NCI-H526 treated with DMSO at 0.1 percent for 48 hours (cell line): ENCODE measurements around the gene HOOK2.
"Not testable (repeated sequence)": the region's sequence is repeated elsewhere in the genome, so short reads cannot be mapped to it uniquely, and the experiment has no call there.

ENCODE experiments used
- DNase-seq: peaks from one replicate; lab custom pipeline; 2025; lab: John Stamatoyannopoulos, UW

HOOK2 gene, protein sequence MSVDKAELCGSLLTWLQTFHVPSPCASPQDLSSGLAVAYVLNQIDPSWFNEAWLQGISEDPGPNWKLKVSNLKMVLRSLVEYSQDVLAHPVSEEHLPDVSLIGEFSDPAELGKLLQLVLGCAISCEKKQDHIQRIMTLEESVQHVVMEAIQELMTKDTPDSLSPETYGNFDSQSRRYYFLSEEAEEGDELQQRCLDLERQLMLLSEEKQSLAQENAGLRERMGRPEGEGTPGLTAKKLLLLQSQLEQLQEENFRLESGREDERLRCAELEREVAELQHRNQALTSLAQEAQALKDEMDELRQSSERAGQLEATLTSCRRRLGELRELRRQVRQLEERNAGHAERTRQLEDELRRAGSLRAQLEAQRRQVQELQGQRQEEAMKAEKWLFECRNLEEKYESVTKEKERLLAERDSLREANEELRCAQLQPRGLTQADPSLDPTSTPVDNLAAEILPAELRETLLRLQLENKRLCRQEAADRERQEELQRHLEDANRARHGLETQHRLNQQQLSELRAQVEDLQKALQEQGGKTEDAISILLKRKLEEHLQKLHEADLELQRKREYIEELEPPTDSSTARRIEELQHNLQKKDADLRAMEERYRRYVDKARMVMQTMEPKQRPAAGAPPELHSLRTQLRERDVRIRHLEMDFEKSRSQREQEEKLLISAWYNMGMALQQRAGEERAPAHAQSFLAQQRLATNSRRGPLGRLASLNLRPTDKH

DNA sequence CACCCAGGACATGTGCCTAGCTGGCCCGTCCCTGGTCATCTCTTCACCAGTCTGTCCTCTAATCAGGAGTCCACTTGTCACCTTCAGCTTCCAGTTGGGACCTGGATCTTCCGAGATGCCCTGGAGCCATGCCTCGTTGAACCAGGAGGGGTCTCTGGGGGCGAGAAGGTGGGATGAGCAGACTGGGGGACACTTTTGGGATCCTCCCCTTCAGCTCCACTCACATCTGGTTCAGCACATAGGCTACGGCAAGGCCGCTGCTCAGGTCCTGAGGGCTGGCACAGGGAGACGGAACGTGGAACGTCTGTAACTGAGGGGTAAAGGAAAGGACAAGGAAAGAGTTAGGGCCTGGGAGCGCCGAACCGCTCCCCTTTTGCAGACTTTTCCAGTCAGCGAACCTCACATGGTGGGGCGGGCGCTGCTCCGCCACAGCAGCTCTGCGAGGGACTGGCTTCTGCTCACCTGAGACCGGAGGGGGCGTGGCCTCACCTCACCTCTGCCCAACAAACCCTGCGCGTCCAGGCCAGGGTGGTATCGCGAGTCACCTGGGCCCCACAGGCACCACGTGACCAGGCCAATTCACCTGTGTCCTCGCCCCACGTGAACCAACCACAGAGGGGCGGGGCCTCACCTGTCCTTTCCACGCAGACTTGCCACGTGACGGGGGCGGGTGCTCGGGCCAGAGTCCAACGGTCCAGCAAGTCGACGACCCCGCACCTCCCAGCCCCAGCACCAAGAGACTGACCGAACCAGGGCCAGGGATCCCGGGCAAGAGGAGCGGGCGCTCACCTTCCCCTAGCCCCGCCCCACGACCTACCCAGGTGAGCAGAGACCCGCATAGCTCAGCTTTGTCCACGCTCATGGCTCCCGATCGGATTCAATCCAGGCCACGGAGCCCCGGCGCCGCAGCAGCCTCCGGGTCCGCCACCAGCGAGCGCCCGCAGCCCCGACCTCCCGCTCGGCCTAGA is at the start of gene HOOK2:
Gene HOOK2, minus strand, starts transcription at position 965 of the 968 bp plus-strand sequence. Its CDS starts 103 bp downstream, at position 862.
- peak; percentile 83 for DNase-seq

DNA sequence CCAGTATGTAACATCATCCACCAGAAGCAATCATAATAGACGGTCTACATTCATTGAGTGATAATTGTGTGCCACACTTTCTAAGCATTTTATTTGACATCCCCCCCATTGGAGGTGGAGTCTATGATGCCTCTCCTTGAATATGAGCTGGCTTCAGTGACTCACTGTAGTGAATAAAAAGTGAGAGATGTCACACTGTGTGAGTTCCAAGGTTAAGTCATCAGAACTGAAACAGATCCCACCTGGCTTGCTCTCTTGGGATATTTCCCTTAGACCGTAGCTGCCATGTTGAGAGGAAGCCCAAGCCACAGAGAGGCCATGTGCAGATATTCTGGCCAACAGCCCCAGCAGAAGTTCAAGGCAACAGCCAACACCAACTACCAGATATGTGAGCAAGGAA is 46.4 kb upstream of the HOOK2 start:
- no peak for DNase-seq

DNA sequence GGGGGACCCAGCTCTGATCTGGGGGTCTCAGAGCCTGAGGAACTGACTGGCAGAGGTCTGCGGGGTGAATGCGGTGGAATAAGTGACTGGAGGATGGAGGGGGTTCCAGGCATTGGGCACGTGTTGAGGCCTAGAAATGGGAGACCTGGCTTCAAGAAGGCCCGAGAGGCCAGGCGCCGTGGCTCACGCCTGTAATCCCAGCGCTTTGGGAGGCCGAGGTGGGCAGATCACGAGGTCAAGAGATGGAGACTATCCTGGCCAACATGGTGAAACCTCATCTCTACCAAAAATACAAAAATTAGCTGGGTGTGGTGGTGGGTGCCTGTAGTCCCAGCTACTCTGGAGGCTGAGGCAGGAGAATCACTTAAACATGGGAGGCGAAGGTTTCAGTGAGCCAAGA is 42.5 kb upstream of the HOOK2 start:
- not testable (repeated sequence) for DNase-seq

DNA sequence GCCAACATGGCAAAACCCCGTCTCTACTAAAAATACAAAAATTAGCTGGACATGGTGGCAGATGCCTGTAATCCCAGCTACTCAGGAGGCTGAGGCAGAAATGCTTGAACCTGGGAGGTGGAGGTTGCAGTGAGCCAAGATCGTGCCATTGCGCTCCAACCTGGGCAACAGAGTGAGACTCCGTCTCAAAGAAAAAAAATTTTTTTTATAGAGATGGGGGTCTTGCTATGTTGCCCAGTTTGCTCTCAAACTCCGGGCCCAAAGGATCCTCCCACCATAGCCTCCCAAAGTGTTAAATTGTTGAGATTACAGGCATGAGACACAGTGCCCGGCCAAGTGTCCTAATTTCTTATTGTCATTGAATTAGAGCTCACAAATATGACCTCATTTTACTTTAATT is 41.8 kb upstream of the HOOK2 start:
- not testable (repeated sequence) for DNase-seq

DNA sequence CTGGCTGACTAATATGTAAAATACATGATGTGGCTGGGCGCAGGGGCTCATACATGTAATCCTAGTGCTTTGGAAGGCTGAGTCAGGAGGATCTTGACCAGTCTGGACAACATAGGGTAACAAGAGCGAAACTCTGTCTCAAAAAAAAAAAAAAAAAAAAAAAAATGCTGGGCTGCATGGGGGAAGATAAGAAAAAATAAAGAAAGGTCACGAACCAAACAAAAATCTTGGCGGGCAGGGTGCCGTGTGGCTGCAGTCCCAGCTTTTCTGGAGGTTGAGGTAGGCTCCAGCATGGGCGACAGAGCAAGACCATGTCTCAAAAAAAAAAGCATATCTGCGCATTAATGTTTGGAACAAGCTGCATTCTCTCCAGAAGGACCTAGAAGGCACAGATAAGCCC is 39.7 kb upstream of the HOOK2 start:
- no peak for DNase-seq

DNA sequence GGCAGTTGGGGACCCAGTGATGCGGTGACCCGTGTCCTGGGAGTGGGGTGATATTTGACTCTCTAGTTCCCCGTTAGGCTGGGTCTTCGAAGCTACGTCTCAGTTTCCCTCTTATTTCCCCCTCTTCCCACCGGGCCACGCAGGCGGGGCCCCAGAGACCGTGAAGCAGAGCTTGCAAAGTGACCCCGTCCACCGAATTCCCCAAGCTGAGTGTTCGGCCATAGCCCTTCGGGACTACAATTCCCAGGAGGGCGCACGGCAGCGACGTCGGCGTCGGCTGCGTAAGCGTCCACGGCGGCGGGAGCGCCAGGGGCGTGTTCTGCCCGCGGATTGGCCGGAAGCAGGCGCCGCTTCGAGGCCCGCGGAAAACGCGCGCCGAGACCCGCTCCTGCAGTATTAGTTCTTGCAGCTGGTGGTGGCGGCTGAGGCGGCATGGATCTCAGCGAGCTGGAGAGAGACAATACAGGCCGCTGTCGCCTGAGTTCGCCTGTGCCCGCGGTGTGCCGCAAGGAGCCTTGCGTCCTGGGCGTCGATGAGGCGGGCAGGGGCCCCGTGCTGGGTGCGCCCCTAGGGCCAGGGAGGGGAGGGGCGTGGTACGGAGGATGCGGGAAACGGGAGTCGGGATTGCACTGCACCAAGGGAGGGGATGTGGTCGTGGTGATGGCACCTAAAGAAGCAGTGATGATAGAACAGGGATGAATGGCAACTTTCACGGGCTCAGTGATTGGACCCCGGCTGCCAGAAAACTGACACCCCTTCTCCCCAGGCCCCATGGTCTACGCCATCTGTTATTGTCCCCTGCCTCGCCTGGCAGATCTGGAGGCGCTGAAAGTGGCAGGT is 31.1 kb upstream of the HOOK2 start, which contains the start of gene RNASEH2A:
Gene RNASEH2A, plus strand, starts transcription at position 343 of the 840 bp plus-strand sequence. Its CDS starts 90 bp downstream, at position 433.
- DNase-seq, result peak; percentile 32

DNA sequence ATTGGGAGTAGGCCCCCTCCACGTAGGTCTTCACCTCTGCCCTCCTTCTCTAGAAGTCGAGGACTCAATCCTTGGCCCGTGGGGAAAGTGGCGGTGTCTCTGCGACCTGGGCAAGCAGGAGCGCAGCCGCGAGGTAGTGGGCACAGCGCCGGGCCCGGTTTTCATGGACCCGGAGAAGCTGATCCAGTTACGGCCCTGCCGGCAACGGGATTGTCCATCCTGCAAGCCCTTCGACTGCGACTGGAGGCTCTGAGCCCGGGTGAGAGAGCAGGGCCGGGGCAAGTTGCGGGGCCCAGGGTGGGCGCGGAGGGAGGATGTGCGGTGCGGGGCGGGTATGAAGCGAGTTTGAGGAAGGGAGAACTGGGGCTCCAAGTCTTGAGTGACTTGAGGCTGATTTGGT is 28.7 kb upstream of the HOOK2 start:
- DNase-seq, result no peak

DNA sequence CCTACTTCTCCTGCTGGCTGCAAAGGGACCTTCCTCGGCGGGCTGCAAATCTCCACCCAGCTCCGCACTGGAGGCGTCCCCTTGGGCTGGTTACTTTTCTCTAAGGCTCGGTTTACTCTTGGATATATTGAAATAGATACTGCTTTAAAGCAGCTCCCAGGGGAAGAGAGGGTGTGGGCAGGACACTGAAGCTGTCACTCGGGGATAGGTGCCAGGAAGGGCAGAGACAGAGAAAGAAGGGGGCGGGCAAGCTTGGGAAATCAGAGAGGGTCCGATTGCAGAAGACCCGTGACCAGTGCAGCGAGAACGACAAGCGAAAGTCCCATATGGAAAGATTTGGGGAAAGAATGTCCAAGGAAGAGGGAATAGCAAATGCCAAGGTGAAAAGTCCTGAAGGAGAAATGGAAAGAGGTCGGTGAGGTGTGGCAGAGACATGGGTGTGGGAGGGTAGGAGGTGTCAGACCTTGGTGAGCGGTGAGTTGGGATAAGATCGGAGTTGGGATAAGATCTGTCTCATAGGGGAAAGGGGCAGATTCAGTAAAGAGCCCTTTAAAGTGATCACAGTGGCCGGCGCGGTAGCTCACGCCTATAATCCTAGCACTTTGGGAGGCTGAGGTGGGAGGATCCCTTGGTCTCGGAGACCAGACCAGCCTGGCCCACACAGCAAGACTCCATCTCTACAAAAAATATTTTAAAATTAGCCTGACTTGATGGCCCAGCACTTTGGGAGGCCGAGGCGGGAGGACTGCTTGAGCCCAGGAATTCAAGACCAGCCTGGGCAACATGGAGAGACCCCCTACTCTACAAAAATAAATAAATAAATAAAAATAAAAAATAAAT is 27.1 kb upstream of the HOOK2 start:
- no peak for DNase-seq

DNA sequence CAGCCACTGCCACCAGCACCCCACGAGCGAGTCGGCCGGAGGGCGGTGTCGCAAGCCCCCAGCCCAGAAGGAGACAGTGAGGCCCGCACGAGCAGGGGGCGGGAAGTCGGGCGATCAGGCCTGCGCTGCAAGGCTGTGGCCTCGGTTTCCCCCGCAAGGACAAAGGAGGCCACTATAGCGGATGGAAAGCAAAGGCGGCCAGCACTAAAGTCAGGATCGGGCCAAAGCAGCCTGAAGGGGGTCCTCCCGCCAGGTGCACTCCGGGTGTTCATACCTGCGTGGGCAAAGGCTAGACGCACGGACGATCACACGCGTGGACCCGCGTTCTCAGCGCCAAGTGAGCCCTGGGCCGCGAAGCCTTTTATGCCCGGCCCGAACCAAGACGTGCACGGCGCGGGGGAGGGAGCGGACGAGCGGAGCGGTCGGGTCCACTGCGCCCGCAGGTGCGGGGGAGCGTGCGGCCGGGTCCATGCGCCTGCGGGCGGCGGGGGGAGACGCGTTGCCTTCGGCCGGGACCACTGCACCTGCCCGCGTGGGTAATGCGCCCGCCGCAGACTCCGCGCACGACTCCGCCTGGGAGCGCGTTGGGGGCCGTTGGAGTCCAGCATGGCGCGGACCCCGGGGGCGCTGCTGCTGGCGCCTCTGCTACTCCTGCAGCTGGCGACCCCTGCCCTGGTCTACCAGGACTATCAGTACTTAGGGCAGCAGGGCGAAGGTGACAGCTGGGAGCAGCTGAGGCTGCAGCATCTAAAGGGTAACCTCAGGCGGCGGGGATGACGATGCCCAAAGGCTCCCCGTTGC is 26.3 kb upstream of the HOOK2 start, which contains the start of the genes PRDX2 and THSD8:
Gene PRDX2, minus strand, starts transcription at position 335 of the 801 bp plus-strand sequence. CDS start 539 bp downstream, outside the sequence.
Gene THSD8, plus strand, starts transcription at position 604 of the 801 bp plus-strand sequence. Its CDS starts 3 bp downstream, at position 607.
- DNase-seq, result peak; percentile 61

DNA sequence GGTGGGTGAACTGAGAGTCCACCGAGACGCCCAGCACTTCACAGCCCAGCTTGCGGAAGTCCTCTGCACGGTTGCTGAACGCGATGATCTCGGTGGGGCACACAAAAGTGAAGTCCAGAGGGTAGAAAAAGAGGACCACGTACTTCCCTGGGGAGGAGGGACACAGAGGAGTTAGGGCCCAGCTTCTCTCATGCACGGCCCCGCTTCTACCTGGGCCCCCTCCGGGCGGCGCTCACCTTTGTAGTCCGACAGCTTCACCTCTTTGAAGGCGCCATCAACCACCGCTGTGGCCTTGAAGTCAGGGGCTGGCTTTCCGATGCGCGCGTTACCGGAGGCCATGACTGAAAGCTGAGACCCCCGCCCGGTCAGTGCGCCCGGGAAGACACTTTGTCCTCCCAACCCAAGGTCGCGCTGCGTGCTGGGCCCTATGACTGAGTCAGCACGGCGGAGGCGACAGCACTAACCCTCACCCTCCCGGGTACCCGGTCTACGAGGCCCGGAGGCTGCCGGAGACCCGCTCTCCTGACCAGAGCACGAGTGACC is 25.6 kb upstream of the HOOK2 start:
- DNase-seq, result no peak

DNA sequence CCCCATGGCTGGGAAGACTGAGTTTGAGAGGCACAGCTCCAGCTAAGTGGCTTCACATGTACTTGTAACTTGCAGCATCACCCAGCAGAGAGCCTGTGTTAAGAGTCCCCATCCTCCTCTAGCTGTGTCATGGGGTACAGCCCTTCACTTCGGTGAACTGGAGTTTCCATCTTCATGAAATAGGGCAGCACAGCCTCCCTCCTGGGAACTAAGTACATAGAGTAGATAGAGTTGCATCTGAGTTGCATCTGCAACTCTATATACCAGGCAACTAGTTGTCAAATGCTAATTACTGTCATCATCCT is 25.1 kb upstream of the HOOK2 start:
- DNase-seq, result no peak

DNA sequence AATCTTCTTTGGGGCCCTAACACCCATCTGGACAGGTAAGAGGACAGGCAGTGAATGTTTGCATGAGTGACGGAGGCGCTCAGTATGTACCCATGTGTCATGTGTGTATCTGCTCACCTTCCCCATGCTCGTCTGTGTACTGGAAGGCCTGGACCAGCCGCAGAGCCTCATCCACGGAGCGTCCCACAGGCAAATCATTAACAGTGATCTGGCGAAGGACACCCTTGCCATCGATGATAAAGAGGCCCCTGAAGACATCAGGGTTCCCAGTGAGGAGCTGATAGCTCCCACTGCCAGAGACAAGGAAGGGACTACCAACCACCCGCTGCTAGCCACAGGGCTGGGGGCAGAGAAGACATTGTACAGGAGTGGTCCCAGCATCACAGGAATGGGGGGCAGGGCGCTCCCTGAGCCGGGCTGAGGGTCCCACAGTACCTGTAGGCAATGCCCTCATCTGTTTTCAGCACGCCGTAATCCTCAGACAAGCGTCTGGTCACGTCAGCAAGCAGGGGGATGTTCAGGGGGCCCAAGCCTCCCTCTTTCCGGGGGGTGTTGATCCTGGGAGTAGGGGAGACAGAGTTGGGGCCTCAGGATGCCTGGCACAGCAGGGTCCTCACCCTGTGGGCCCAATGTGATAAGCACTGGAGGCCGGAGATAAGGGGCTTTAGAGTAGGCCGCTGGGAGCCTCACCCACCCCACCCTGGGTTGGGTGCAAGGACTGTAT is 24.6 kb upstream of the HOOK2 start:
- DNase-seq, result no peak

DNA sequence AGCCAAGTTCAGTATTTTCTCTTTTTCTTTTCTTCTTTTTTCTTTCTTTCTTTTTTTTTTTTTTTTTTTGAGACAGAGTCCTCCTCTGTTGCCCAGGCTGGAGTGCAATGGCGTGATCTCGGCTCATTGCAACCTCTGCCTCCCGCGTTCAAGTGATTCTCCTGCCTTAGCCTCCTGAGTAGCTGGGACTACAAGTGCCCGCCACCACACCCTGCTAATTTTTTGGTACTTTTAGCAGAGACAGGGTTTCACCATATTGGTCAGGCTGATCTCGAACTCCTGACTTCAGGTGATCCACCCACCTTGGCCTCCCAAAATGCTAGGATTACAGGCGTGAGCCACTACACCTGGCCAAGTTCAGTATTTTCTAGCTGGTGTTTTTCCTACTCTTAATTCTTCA is 22.3 kb upstream of the HOOK2 start:
- not testable (repeated sequence) for DNase-seq

DNA sequence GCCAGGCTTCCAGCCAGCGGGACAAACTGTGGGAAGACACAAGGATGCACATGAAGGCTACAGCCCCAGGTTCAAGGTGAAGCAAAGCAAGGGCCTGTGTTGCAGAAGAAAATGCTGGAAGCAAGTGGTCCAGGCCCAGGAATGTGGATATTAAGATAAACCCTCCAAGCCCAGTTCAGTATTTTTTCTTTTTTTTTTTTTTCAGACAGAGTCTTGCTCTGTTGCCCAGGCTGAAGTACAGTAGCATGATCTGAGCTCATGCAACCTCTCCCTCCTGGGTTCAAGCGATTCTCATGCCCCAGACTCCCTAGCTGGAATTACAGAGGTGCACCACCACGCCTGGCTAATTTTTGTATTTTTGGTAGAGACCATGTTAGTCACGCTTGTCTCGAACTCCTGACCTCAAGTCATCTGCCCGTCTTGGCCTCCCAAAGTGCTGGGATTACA is 21.8 kb upstream of the HOOK2 start:
- no peak for DNase-seq

DNA sequence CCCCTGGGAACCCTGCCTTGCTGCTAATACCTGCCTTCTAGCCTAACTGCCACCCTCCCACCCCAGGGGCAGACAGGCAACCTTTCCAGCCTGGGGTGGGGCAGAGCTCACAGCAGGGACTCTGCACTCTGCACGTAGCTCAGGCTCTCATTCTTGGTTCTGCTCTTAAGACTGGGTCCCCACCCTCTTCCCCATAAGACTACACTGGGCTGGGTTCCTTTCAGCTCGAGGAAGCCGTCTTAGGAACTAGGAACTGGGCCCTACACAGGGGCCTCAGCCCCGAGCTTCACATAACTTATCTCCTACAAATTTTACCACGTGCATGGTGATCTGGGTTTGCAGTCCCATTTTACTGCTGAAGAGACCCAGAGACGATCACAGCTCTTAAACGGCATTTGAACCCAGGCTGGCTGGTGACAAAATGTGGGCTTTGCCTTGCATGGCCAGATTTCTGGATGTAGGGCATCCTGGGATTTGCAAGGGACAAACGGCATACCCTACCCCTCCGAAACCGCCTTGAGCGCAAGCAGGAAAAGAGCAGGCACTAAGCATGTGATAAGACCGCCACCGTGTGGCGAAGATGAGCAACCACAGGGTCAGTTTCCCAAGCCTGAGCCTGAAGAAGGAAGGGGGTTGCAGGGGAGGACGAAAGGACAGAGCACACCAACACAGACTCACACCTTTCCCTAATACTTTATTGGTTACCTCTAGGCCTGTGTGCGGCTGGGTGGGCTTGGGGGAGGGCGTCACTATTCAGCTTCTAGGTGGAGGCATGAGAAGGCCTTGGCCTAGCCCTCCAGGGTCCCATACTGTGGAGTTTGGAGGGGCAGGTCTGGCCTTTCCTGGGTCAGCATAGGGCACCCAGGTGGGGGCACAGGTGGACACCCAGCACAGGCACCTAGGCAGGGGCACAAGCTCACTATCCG is 21.1 kb upstream of the HOOK2 start:
- peak; percentile 52 for DNase-seq

DNA sequence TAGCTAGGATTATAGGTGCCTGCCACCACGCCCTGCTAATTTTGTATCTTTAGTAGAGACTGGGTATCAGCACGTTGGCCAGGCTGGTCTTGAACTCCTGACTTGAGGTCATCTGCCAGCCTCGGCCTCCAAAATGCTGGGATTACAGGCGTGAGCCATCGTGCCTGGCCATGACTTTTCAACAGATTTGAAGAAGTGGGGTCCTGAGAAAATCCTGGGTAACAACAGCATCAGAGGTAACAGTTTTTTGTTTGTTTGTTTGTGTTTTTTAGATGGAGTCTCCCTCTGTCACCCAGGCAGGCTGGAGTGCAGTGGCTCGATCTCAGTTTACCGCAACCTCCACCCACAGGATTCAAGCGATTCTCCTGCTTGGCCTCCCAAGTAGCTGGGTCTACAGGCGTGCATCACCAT is 19.6 kb upstream of the HOOK2 start:
- no peak for DNase-seq
